RWPE1 (cell line): Measurements from ENCODE around the gene ZNF549.
"Not testable (repeated sequence)": the region's sequence is repeated elsewhere in the genome, so short reads cannot be mapped to it uniquely, and the experiment has no call there.

Experiments
- CTCF ChIA-PET: fragments of 350-600 bp; sonication (Branson Sonifier 250); formaldehyde crosslinking; extraction: SDS; loops from one replicate; lab custom pipeline; 2021; lab: Yijun Ruan, JAX
- POLR2A ChIA-PET: fragments of 400-600 bp; formaldehyde crosslinking; extraction: SDS; loops from one replicate; lab custom pipeline; 2020; ENCODE audit warnings: antibody characterized with exemption; ENCODE audit not compliant: low non-redundant PET; lab: Yijun Ruan, JAX
- DNase-seq: peaks from one replicate; pipeline ENCODE4 v3.0.0; 2012; ENCODE audit warnings: low spot score
- H3K27ac ChIP-seq: fragments of 450-650 bp; 2 replicates; pipeline ENCODE4 v1.5.1; 2017
- CTCF ChIP-seq: fragments of 450-650 bp; conservative IDR thresholded peaks from 2 replicates; pipeline ENCODE4 v1.5.1; 2017; ENCODE audit warnings: low read depth, mild to moderate bottlenecking

ZNF549 gene

DNA sequence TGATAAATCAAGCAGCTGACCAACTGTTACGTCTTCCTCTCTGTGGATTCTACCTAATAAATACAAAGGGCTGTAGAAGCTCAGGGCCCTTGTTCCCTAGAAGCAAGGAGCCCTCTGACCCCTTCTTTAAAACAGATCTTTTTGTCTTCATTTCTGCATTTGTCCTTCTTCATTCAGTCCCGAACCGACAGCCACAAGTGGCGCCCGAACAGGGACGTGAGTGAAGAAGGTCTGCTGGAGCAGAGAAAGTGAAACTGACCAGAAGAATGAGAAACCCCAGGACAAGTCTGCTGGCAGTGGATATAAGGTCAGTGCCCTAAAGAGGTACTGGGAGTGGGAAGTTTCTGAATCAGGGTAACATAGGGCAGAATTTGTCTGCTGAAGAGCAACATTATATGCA is 14.3 kb upstream of the ZNF549 start:
- TF ChIP-seq CTCF: no peak
- ChIA-PET POLR2A (no interaction called here), CTCF (no interaction called here)
- no peak overlapping the region for H3K27ac ChIP-seq
- no peak for DNase-seq

DNA sequence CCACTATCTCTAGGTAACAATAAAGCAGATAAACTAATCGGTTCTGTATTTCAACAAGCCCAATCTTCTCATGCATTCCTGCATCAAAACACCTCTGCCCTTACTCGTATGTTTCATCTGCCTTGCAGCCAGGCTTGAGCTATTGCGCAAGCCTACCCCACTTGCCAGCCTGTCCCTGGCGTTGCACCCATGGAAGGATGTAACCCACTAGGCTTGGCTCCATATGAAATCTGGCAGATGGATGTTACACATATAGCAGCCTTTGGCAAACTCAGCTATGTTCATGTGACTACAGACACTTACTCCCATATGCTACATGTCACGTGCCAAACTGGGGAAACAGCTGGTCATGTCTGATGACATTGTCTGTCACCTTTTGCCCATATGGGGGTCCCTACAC is 11.9 kb upstream of the ZNF549 start:
- ChIA-PET CTCF (no interaction called here), POLR2A (no interaction called here)
- TF ChIP-seq CTCF: no peak
- no peak for DNase-seq
- no peak overlapping the region for H3K27ac ChIP-seq

- POLR2A ChIA-PET, DNase-seq, CTCF ChIA-PET, H3K27ac ChIP-seq: not testable (repeated sequence)
Observed at GRCh38 chr19:57518021-57518420, 9.1 kb upstream of the ZNF549 start.

- no peak for DNase-seq
- H3K27ac ChIP-seq: no peak overlapping the region
- ChIA-PET CTCF (no interaction called here), POLR2A (no interaction called here)
- no peak for TF ChIP-seq CTCF
Observed at GRCh38 chr19:57537953-57538547, 10.9 kb downstream of the ZNF549 start.

DNA sequence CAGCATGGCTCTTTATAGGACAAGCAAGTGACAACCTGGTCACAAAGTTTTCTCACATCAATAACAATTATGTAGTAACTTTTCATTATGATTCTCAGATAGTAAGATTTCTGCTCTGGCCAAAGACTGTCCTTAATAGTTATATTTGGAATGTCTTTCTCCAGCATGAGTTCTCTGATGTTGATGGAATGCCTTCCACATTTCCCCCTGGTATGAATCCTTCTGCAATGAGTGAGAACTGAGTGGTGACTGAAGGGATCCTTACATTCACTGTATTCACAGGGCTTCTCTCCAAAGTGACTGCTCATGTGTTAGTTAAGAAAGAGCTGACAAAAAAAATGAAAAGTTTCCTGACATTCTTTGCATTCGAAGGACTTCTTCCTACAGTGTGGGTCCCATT is 19.4 kb downstream of the ZNF549 start:
- ChIA-PET CTCF (no interaction called here), POLR2A (no interaction called here)
- TF ChIP-seq CTCF: no peak
- no peak for DNase-seq
- no peak overlapping the region for H3K27ac ChIP-seq

DNA sequence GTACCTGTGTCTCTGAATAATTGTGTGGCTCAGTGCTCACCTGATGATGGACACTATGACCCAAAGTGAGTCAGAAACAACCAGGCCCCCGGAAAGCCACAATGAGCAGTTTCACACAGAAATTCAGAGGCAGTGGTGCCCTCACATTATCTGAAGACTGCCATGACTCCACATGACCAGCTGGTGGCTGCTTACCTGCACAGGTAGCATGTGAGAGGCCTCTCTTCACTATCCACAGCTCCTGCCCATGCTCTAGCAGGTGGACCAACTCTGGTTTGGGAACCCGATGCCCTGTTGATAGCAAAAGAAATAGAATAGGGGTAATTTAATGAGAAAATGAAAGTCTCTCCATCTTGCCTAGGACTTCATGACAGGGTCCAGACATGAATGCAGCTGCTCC is 25.3 kb downstream of the ZNF549 start:
- TF ChIP-seq CTCF: no peak
- CTCF ChIA-PET: no interaction called here
- POLR2A ChIA-PET: no interaction called here
- DNase-seq: no peak
- no peak overlapping the region for H3K27ac ChIP-seq

DNA sequence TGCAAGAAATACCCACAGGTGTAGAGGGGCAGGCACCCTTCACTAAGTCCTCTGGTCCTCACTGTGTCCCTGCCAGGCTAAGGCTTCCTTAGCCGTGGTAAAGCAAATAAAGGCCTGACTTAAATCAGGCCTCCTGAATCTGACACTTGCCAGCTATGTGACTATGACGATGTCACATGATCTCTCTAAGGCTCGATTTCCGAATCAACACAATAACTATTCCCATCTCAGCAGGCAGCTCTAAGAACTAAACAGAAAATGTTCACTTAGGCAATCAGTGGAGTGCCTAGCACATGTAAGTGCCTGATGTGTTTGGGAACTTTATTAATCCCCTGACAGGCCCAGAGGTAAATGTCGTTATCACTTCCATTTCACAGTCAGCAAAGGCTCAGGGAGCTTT is 30.5 kb downstream of the ZNF549 start:
- H3K27ac ChIP-seq: no peak overlapping the region
- POLR2A ChIA-PET: no interaction called here
- no peak for DNase-seq
- TF ChIP-seq CTCF: no peak
- CTCF ChIA-PET: no interaction called here
